ENCODE results near the gene OTOA.
"Not testable (repeated sequence)": the region's sequence is repeated elsewhere in the genome, so short reads cannot be mapped to it uniquely, and the experiment has no call there.

Gene OTOA

GRCh38 chr16:21663889-21664647 is at the start of gene OTOA:
Gene OTOA (plus strand): TSS chr16:21663968. CDS start chr16:21678515, 14,547 bp downstream.
- peak; percentile 60 for DNase-seq

GRCh38 chr16:21614896-21615295 is 48.9 kb upstream of the OTOA start:
- peak; percentile 12 for DNase-seq

GRCh38 chr16:21617607-21618006 is 46.2 kb upstream of the OTOA start:
- DNase-seq = no peak

DNA sequence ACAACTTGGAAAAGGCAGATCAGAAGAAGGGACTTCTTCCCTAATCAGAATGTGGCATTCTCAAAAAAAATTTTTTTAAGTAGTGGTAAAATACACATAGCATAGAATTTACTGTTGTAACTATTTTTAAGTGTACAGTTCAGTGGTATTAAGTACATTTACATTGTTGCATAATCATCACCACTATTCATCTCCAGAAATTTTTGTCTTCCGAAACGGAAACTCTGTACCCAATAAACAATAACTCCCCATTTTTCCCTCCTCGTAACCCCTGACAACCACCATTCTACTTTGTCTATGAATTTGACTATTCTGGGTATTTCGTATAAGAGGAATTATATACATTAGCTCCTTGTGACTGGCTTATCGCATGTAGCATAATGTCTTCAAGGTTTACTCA is 45.5 kb upstream of the OTOA start:
- DNase-seq = no peak

DNA sequence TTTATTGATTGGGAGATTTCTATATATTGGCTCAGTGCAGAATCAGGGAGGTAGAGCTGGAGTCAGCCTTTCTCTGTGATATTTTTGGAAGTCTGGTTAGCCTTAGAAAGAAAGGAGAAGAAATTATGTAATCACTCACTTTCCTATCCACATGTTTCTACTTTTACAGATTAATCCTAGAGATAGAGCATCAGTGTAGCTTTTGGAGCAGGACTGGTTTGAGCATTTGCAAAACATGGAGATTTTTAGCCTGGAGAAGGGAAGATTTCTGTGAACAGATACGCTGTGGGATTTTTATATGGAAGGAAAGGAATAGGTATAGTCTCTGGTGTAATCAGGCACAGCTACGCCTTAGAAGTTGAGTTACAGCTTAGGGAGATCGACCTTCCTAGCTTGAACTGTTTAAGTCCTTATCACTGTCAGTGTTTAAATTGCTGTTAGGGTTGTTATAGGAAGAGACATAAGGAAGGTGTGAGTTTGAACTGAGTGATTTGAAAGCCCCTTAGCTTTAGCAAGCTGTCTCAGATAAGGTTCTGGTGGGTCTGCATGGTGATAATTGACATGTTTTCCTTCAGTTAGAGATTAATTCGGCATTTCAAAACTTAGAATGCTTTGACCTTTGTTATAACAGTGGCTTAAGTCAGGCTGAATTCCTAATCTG is 43.9 kb upstream of the OTOA start:
- no peak for DNase-seq

DNA sequence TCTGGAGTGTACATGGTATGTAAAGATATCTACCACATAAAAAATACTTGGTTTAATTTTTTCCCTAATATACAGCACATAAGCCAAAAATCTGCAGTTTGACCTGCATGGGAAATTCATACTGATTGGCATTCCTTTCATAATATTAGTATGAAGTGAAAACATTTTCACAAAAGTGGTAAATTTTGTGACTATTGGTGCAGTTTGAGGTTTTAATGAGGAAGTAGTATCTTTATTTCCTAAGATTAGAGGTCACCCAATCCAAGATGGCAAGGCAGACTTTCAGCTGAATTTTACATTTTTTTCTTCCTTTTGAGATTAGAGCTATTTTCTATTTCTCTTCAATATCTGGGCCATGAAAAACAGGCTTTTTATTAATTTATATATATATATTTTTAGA is 43.2 kb upstream of the OTOA start:
- DNase-seq = no peak

DNA sequence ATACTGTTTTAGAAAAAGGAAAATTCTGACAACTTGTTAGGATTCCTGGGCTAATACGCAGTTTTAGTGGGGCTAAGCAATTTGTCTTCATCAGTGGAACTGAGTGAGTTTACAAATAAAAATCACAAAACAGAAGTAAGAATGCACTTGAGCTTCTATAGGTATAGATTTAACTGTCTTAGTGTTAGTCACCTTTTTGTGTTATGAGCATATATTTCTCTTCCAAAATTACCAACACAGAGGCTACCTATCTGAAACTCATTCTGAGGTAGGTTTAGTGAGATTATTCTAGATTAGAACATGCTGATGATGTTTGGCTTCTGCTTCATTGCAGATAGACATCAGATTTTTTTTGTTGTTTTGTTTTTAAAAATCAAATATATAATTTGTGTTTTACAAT is 41.2 kb upstream of the OTOA start:
- DNase-seq = no peak

GRCh38 chr16:21625026-21625425 is 38.7 kb upstream of the OTOA start:
- DNase-seq = no peak

DNA sequence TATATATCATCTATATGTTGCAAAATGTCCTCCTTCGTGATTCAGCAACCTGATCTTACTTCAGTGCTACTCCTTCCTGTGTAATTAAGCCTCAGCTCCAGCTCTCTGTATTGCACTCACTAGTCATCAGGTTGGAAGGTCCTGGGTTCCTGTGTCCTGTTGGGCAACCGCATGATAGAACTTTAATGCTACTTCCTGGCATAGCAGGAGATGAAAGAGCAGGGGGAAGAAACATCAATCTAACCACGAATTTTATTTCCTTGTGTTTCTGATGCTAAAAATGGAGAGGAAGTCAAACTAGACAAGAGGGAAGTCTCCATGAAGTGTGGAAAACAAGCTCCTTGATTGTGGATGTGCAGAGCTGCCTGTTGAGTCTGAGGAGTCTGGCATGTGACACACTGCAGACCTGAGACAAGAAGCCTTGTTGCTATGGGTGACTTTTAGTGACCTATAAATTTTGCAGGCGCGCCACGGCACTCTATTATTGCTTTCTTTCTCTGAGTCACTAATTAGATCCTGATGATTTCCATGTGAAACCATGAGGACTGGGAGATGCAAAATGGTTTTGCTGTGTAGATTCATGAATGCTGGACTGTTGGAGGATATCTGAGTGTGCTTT is 37.0 kb upstream of the OTOA start:
- peak; percentile 88 for DNase-seq

- no peak for DNase-seq
Measured at GRCh38 chr16:21628121-21628726, 35.5 kb upstream of the OTOA start.

DNA sequence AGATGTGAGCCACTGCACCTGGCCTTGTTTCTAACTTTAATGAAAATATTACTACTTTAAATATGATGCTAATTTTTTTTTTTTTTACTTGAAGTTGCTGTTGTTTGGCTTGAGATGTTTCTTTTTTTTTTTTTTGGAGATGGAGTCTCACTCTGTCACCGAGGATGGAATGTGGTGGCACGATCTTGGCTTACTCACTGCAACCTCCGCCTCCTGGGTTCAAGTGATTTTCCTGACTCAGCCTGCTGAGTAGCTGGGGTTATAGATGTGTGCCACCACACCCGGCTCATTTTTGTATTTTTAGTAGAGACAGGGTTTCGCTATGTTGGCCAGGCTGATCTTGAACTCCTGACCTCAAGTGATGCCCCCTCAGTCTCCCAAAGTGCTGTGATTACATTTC is 35.0 kb upstream of the OTOA start:
- DNase-seq = no peak

DNA sequence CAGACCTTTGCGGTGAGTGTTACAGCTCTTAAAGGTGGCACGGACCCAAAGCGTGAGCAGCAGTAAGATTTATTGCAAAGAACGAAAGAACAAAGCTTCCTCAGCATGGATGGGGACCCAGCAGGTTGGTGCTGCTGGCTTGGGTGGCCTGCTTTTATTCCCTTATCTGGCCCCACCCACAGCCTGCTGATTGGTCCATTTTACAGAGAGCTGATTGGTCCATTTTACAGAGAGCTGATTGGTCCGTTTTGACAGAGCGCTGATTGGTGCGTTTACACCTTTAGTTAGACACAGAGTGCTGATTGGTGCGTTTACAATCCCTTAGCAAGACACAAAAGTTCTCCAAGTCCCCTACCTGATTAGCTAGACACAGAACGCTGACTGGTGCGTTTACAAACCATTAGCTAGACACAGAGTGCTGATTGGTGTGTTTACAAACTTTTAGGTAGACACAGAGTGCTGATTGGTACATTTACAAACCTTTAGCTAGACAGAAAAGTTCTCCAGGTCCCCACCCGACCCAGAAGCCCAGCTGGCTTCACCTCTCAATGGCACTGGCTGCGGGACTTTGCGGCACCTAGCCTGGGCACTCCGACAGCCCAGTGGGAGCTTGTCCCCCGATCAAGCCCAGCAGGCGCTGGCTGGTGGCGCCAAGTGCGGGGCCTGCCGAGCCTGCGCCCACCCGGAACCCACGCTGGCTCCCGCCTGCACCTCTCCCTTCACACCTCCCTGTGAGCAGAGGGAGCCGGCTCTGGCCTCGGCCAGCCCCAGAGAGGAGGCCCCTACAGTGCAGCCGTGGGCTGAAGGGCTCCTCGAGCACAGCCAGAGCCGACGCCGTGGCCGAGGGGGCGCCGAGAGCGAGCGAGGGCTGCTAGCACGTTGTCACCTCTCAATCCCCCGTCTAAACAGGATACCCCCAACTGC is 33.9 kb upstream of the OTOA start:
- not testable (repeated sequence) for DNase-seq

DNA sequence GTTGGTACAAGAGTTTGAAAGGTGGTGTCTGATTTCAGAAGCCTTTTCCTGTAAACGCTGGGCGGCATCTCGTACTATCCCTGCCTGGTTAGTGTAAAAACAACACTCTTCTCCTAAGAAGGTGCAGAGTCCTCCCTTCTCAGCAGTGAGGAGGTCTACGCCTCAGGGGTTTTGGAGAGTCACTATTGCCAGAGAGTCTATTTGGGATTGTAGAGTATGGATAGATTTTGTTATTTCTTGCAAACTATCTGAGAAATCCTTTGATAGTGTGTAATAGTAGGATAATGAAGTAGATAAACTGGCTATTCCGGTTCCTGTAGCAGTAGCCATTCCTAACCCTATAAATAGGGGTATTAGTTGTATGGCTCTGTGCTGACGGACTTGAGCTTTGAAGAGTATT is 32.9 kb upstream of the OTOA start:
- not testable (repeated sequence) for DNase-seq

DNA sequence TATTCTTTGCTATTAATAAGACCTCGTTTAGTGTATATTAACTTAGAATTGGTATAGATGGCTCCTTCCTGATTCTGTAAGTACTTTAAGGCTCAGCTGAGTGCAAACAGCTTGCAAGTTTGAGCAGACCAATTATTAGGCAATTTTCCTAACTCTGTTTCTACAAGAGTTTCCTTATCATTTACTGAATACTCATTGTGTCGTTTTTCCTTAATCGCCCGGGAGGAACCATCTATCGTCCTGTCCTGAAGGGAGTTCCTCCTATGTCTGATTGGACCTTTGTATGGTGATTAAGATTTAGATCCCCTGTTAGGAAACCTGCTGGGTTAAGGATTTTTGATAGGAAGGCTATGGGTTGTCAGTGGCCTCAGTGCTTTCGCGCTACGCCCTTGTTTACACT is 32.4 kb upstream of the OTOA start:
- not testable (repeated sequence) for DNase-seq

DNA sequence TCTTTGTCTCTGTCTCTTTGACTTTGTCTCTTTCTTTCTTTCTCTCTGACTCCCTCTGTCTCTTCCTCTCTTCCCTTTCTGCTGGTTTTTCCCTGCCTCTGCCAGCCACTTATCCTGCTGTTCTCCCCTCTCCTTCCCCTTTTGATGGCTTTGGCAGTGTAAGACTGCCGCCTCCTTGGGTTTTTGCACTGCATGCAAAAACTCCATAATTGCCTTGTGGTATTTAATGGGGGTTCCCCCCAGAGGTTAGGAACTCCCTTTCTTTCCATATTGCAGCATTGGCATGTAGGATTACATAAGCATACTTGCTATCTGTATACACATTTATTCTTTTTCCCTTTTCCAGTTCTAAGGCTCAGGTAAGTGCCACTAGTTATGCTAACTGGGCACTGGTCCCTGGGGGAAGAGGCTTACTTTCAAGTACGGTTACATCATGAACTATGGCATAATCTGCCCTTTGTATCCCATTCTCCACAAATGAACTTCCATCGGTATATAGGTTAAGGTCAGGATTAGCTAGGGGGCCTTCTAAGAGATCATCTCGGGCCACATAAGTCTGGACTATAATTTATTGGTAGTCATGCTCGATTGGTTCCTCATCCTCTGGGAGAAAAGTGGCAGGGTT is 31.7 kb upstream of the OTOA start:
- DNase-seq = not testable (repeated sequence)

- DNase-seq = no peak
Measured at GRCh38 chr16:21634216-21634615, 29.6 kb upstream of the OTOA start.

GRCh38 chr16:21635694-21636093 is 28.1 kb upstream of the OTOA start:
- DNase-seq = not testable (repeated sequence)

DNA sequence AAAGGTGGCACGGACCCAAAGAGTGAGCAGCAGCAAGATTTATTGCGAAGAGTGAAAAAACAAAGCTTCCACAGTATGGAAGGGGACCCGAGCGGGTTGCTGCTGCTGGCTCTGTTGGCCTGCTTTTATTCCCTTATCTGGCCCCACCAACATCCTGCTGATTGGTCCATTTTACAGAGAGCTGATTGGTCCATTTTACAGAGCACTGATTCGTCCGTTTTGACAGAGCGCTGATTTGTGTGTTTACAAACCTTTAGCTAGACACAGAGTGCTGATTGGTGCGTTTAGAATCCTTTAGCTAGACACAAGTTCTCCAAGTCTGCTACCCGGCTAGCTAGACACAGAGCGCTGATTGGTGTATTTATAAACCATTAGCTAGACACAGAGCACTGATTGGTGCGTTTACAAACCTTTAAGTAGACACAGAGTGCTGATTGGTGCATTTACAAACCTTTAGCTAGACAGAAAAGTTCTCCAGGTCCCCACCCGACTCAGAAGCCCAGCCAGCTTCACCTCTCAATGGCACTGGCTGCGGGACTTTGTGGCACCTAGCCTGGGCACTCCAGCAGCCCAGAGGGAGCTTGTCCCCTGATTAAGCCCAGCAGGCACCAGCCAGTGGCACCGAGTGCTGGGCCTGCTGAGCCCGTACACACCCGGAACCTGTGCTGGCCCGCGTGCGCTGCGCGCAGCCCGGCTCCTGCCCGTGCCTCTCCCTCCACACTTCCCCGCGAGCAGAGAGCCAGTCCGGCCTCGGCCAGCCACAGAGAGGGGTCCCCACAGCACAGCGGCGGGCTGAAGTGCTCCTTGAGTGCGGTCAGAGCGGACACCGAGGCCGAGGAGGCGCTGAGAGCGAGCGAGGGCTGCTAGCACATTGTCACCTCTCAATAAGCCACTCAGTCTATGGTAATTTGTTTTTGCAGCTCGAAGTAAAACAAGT is 26.5 kb upstream of the OTOA start:
- DNase-seq = no peak

- DNase-seq = no peak
Measured at GRCh38 chr16:21638573-21638975, 25.2 kb upstream of the OTOA start.

DNA sequence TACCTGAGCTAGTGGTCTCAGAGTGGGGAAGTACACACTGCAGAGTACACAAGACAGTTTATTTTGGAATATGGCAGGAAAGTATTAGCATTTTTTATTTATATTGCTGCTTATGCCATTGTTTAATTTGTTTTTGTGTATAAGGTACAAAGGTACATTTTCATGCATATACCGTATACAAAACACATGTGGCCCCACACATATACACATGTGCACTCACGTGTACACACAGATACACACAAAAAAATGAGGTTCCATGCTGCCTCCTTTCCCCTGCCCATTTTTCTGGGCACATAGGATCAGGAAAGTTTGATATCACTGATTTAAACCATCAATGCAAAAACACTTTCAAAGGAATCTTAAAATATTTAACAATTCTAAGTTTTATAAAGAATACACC is 24.3 kb upstream of the OTOA start:
- DNase-seq = no peak

- no peak for DNase-seq
Measured at GRCh38 chr16:21641916-21642315, 21.9 kb upstream of the OTOA start.
